ENCODE measurements around the gene MLXIP. TPM values are rescaled to one million over a fixed set of nuclear protein-coding genes. Genes with fewer than 3 reads are reported as not detected.

The MLXIP gene
- total RNA-seq, 1 experiment from 2014 or later: 32.4 TPM

GRCh38 chr12:122090759-122091515 lies 12.4 kb downstream of the MLXIP start:
- H3K9ac ChIP-seq (ENCODE audit: extremely low read depth, insufficient read length, low read length): no peak overlapping the region
- DNase-seq: no peak

More at GRCh38 chr12:122090759-122091515, 12.4 kb downstream of the MLXIP start:
- H3K27ac ChIP-seq (ENCODE audit: insufficient read length, low read depth, low read length): no peak overlapping the region
- H2BK12ac ChIP-seq (ENCODE audit: insufficient read length, low read depth, low read length): no peak overlapping the region
- H3T11ph ChIP-seq (ENCODE audit: low read length): no peak overlapping the region
- no peak overlapping the region for H2BK20ac ChIP-seq (ENCODE audit: low read depth, low read length, poor library complexity, severe bottlenecking)
- peaks cover 13 to 19% of the 10 kb centered on the region in 2 experiments for H3K4me1 Mint-ChIP-seq
- no peaks in the 10 kb centered on the region for H3K9me3 ChIP-seq (ENCODE audit: control insufficient read depth, low read depth, low read length)
- H4K5ac ChIP-seq (ENCODE audit: insufficient read length, low read depth, low read length): no peak overlapping the region
- no peak overlapping the region for H3K18ac ChIP-seq (ENCODE audit: insufficient read length, low read depth, low read length)
- peaks cover 4% of the 10 kb centered on the region; the same call in 1 of the 2 replicates for H3K79me2 ChIP-seq (ENCODE audit: insufficient read depth, low read length)
- H4K8ac ChIP-seq (replicated peaks; ENCODE audit: insufficient read length, low read depth, low read length): no peak overlapping the region
- H2BK15ac ChIP-seq (ENCODE audit: low read depth, low read length): no peak overlapping the region
- no peak overlapping the region for H2BK120ac ChIP-seq (ENCODE audit: low read depth, low read length, poor library complexity, severe bottlenecking)
- H3K23ac ChIP-seq (ENCODE audit: insufficient read length, low read depth, low read length): no peak overlapping the region
- no peak overlapping the region for H3K27ac Mint-ChIP-seq
- no peak overlapping the region for H4K91ac ChIP-seq (ENCODE audit: insufficient read length, low read depth, low read length)
- WGBS (ENCODE audit: extremely low coverage, insufficient read length, low lambda C conversion rate): no CpG with 5 or more reads among the region's 7 CpGs
- H3K4me2 ChIP-seq (ENCODE audit: insufficient read depth, insufficient read length, low read length): no peak overlapping the region
- no peak overlapping the region for H2AK5ac ChIP-seq (ENCODE audit: insufficient read length, low read length)
- no peak overlapping the region for H2AFZ ChIP-seq (ENCODE audit: low read length)
- no peaks in the 10 kb centered on the region for H3K9me3 Mint-ChIP-seq
- H3K4me3 Mint-ChIP-seq: no peak overlapping the region
- H3K36me3 Mint-ChIP-seq (ENCODE audit: insufficient read depth in 1 of 3, low read depth in 3 of 3): peaks cover 5 to 6% (median 6%) of the 10 kb centered on the region in 3 experiments; a peak in 5 of 7 replicates
- H3K23me2 ChIP-seq (ENCODE audit: insufficient read length, low read depth, low read length, poor library complexity, severe bottlenecking): peaks cover 3% of the 10 kb centered on the region
- H3K4me1 ChIP-seq (ENCODE audit: insufficient read depth, low read length): peaks cover 2% of the 10 kb centered on the region; the same call in 1 of the 2 replicates
- no peak overlapping the region for H3K56ac ChIP-seq (ENCODE audit: insufficient read length, low read depth, low read length)
- H2BK5ac ChIP-seq (ENCODE audit: insufficient read length, low read length): no peak overlapping the region
- TF ChIP-seq, protein P1, sequence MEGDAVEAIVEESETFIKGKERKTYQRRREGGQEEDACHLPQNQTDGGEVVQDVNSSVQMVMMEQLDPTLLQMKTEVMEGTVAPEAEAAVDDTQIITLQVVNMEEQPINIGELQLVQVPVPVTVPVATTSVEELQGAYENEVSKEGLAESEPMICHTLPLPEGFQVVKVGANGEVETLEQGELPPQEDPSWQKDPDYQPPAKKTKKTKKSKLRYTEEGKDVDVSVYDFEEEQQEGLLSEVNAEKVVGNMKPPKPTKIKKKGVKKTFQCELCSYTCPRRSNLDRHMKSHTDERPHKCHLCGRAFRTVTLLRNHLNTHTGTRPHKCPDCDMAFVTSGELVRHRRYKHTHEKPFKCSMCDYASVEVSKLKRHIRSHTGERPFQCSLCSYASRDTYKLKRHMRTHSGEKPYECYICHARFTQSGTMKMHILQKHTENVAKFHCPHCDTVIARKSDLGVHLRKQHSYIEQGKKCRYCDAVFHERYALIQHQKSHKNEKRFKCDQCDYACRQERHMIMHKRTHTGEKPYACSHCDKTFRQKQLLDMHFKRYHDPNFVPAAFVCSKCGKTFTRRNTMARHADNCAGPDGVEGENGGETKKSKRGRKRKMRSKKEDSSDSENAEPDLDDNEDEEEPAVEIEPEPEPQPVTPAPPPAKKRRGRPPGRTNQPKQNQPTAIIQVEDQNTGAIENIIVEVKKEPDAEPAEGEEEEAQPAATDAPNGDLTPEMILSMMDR (conservative IDR thresholded peaks at IDR 0.05): no peak
- H3K4ac ChIP-seq (ENCODE audit: low read depth, low read length): no peak overlapping the region
- H3K79me1 ChIP-seq (ENCODE audit: insufficient read depth, low read depth, low read length, poor library complexity, severe bottlenecking): no peaks in the 10 kb centered on the region
- H3K27me3 ChIP-seq (ENCODE audit: insufficient read depth, low read length): no peaks in the 10 kb centered on the region
- H4K20me1 ChIP-seq (ENCODE audit: control insufficient read depth, insufficient read depth, insufficient read length): no peaks in the 10 kb centered on the region
- H3K27me3 Mint-ChIP-seq (ENCODE audit: low read depth): no peaks in the 10 kb centered on the region
- no peak overlapping the region for H3K14ac ChIP-seq (ENCODE audit: insufficient read depth, low read length)

Data from H9 (cell line).